OCI-LY3 (cell line): Measurements from ENCODE around the gene NBPF1.
"Not testable (repeated sequence)": the region's sequence is repeated elsewhere in the genome, so short reads cannot be mapped to it uniquely, and the experiment has no call there.

ENCODE experiments used
- CTCF ChIP-seq: fragments of 200-600, 300-600 bp; sonication (generic); IDR thresholded peaks from 2 replicates; pipeline ENCODE4 v1.5.1; 2014; ENCODE audit warnings: antibody characterized with exemption, low read length, low read depth
- EZH2phosphoT487 ChIP-seq: fragments of 200-600 bp; shearing (Covaris generic); IDR thresholded peaks from 2 replicates; pipeline ENCODE4 v1.6.1; 2018; ENCODE audit warnings: antibody characterized with exemption, mixed run types, low read depth

GRCh38 chr1:16518913-16519254 lies 94.5 kb downstream of the NBPF1 start:
- TF ChIP-seq CTCF, EZH2phosphoT487: not testable (repeated sequence)
